GM10266 (cell line): ENCODE measurements around the gene UTP15.

Experiments
- DNase-seq: peaks from one replicate; pipeline ENCODE4 v3.0.0; 2012; ENCODE audit errors: extremely low spot score
- CTCF ChIP-seq: IDR thresholded peaks from 2 replicates; pipeline ENCODE4 v1.5.1; 2012; ENCODE audit warnings: mild to moderate bottlenecking, low read depth; ENCODE audit not compliant: control insufficient read depth, insufficient read depth; ENCODE audit errors: missing control alignments

UTP15 gene

GRCh38 chr5:73542020-73542419 is 23.5 kb upstream of the UTP15 start:
- no peak for TF ChIP-seq CTCF
- no peak for DNase-seq

GRCh38 chr5:73544429-73545402 is 20.8 kb upstream of the UTP15 start:
- no peak for DNase-seq
- no peak for TF ChIP-seq CTCF

GRCh38 chr5:73545403-73545779 is 20.2 kb upstream of the UTP15 start:
- TF ChIP-seq CTCF: no peak
- DNase-seq: no peak

- no peak for DNase-seq
- no peak for TF ChIP-seq CTCF
Measured at GRCh38 chr5:73550016-73550415, 15.5 kb upstream of the UTP15 start.

- DNase-seq: no peak
- TF ChIP-seq CTCF: no peak
Measured at GRCh38 chr5:73552642-73553041, 12.9 kb upstream of the UTP15 start.

- no peak for TF ChIP-seq CTCF
- DNase-seq: no peak
Measured at GRCh38 chr5:73558950-73559349, 6.6 kb upstream of the UTP15 start.

GRCh38 chr5:73564018-73564417 is 1.5 kb upstream of the UTP15 start:
- DNase-seq: no peak
- TF ChIP-seq CTCF: no peak
